OCI-M2 (cell line): ENCODE results near the gene FAM174B.
"Not testable (repeated sequence)": the region's sequence is repeated elsewhere in the genome, so short reads cannot be mapped to it uniquely, and the experiment has no call there.

Source experiments
- DNase-seq: peaks from one replicate; lab custom pipeline; 2025; ENCODE audit not compliant: unreplicated experiment; lab: John Stamatoyannopoulos, UW

The FAM174B gene

GRCh38 chr15:92619145-92620101, 36.2 kb downstream of the FAM174B start:
- DNase-seq = no peak

- DNase-seq = no peak
Observed at GRCh38 chr15:92617549-92618520, 37.7 kb downstream of the FAM174B start.

GRCh38 chr15:92616621-92617548, 38.7 kb downstream of the FAM174B start:
- no peak for DNase-seq

GRCh38 chr15:92614791-92615785, 40.5 kb downstream of the FAM174B start:
- DNase-seq = no peak

- DNase-seq = no peak
Observed at GRCh38 chr15:92614301-92614700, 41.3 kb downstream of the FAM174B start.

GRCh38 chr15:92613841-92614240, 41.7 kb downstream of the FAM174B start:
- DNase-seq = no peak

- DNase-seq = no peak
Observed at GRCh38 chr15:92612891-92613290, 42.7 kb downstream of the FAM174B start.

GRCh38 chr15:92611995-92612745, 43.4 kb downstream of the FAM174B start:
- no peak for DNase-seq

GRCh38 chr15:92611150-92611549, 44.4 kb downstream of the FAM174B start:
- DNase-seq = no peak

- no peak for DNase-seq
Observed at GRCh38 chr15:92610101-92610520, 45.5 kb downstream of the FAM174B start.

- no peak for DNase-seq
Observed at GRCh38 chr15:92608866-92609700, 46.5 kb downstream of the FAM174B start.

GRCh38 chr15:92606836-92607150, 48.8 kb downstream of the FAM174B start:
- DNase-seq = not testable (repeated sequence)

GRCh38 chr15:92606126-92606835, 49.3 kb downstream of the FAM174B start:
- DNase-seq = no peak

- DNase-seq = no peak
Observed at GRCh38 chr15:92605225-92605944, 50.2 kb downstream of the FAM174B start.

- DNase-seq = no peak
Observed at GRCh38 chr15:92603743-92604470, 51.7 kb downstream of the FAM174B start.

- DNase-seq = no peak
Observed at GRCh38 chr15:92603278-92603677, 52.3 kb downstream of the FAM174B start.
